Ishikawa (cell line): ENCODE measurements around the gene ST8SIA1.

Experiments
- EP300 ChIP-seq: IDR thresholded peaks from 2 replicates; pipeline ENCODE4 v1.6.1; 2012; ENCODE audit warnings: borderline replicate concordance
- MAX ChIP-seq: IDR thresholded peaks from 2 replicates; pipeline ENCODE4 v1.6.1; 2012
- REST ChIP-seq: IDR thresholded peaks from 2 replicates; pipeline ENCODE4 v1.6.1; 2012; ENCODE audit warnings: low read depth, mild to moderate bottlenecking
- TAF1 ChIP-seq: IDR thresholded peaks from 2 replicates; pipeline ENCODE4 v1.6.1; 2012; ENCODE audit warnings: low read depth, mild to moderate bottlenecking
- ZBTB7A ChIP-seq: IDR thresholded peaks from 2 replicates; pipeline ENCODE4 v1.6.1; 2012; ENCODE audit warnings: low read depth
- TF ChIP-seq, protein P1 (sequence below): IDR thresholded peaks from 2 replicates; pipeline ENCODE4 v1.6.1; 2012

- TF ChIP-seq, protein P1, sequence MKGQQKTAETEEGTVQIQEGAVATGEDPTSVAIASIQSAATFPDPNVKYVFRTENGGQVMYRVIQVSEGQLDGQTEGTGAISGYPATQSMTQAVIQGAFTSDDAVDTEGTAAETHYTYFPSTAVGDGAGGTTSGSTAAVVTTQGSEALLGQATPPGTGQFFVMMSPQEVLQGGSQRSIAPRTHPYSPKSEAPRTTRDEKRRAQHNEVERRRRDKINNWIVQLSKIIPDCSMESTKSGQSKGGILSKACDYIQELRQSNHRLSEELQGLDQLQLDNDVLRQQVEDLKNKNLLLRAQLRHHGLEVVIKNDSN: no peak
- TF ChIP-seq MAX (no peak), EP300 (no peak), ZBTB7A (no peak), TAF1 (no peak), REST (no peak)
These were observed 12.4 kb downstream of the ST8SIA1 start for GRCh38 chr12:22322091-22322490.
